ENCODE results near the gene PAWR.
"Not testable (repeated sequence)": the region's sequence is repeated elsewhere in the genome, so short reads cannot be mapped to it uniquely, and the experiment has no call there.

PAWR gene

GRCh38 chr12:79645235-79645630, 45.5 kb downstream of the PAWR start:
- DNase-seq (ENCODE audit: low spot score) = no peak

DNA sequence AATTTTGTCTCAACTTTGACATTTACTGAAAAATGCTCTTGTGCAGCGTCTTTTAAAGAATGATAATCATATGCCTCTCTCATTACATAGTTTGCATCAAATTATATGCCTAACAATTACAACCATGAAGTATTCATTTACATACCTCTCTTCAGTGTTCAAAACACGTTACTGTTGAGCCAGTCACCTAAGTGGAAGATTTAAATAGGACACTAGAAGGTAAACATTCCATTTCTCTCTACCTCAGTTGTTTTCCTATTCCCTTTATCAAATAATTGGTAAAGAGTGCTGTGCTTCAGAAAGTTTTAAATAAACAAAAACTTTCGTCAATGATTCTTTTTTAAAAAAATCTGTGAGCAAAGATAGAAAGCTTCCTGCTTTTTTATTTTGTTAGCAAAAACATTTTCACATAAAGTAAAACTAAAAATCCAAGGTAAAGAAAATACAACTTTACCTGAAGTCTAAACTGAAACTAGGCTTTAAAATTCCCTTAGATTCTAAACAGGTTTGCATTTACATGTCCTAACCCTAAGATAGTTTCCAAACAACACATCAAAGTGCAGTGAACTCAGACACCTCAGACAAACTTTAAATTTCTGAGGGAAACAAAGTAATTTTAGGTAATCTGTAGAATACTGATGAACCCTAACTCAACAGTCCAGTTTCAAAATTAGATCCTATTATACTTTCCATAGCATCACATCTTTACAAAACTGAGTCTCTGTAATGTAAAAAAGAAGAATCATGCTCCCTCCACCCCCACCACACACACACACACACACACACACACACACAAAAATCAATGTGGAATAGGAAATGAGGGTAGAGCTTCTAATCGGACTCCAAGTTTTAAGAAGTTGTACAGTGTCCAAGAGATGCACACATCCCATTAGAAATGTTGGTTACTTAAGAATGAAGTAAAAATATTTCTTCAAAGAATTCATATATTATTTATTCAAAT, 46.2 kb downstream of the PAWR start:
- DNase-seq (ENCODE audit: low spot score) = no peak

DNA sequence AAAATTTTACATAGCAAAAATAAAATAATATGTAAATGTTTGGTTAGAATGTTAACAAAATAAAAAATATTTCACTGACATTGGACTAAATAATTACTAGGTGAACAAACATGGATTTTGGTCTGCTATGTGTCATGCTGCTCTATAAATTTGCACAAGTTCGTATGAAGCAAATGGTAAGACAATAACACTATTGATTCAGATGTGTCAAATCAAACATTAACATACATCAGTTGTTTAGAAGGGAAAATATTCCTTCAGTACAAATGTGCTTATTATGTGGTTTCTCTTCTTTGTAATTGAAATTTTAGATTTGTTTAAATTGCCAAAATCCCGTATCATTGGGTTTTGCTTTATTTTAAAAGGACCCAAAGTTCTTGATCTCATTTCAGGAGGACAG, 46.9 kb downstream of the PAWR start:
- DNase-seq (ENCODE audit: low spot score) = no peak

DNA sequence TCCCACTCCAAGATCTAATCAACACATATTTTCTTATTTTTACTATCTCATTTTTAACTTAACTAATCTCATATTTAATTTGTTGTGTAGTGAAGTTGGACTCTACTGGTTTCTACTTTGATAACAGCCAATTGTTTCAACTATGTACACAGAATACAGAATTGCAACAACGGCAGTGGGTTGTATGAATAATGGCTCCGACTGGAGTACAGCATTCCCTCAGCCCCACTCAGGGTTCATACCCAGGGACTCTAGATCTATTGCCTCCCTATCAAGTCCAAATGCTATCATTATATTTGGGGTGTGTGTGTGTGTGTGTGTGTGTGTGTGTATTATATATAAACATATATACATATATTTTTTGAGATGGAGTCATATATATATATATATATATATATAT, 52.3 kb downstream of the PAWR start:
- DNase-seq (ENCODE audit: low spot score) = no peak

- no peak for DNase-seq (ENCODE audit: low spot score)
Measured at GRCh38 chr12:79637093-79637492, 53.7 kb downstream of the PAWR start.

DNA sequence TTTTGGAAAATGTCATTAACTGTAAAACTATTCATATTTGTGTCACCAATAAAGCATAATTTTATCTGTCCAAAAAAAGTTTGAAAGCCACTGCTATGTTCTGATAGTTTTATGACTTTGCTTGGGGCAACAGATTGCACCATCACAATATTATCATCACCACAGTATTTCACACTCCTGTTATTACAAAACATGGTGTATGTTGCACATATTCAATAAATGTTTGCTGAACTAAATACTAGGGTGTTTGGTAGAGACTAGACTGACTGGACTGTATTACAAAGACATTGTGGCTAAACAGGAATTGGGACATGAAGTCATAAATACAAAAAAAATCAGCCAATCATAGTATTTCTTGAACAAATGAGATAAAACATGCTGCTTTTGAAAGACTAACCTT, 55.1 kb downstream of the PAWR start:
- no peak for DNase-seq (ENCODE audit: low spot score)

DNA sequence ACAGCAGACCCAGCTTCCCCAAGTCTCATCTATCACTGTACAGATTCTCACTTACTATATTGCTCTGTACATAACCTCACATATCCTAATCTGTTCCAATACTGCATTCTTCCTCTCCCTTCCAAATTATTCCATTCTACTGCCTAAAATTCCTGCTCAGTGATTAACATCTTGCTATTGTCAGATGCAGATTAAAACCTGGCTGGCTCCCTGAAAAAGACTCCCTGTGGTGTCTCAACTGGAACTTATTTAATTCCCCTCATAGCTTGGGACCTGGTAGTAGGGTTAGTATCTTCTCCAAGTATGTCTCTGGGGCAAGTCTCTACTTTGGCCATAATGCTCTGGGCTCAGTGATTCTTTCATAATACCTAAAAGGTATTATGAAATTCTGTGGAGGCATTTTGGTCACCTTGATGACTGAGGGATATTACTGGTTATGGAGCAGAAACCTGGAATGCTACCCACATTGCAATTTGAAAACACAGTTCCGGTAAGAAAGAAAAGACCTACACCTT, 55.8 kb downstream of the PAWR start:
- no peak for DNase-seq (ENCODE audit: low spot score)

DNA sequence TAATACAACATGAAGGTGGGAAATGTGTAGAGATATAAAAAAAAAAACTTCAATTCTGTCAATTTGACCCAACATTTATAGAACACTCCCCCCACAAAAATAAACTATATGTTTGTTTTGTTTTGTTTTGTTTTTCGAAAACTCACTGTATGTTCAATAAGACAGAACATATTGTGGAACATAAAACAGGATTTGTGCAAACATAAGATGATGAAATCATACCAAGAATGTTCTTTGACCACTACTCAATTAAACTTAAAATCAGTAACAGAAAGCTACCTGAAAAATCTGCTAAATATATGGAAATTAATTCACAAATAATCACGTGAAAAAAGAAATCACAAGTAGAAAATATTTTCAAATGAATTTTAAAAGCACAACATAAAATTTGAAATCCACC, 61.2 kb downstream of the PAWR start:
- no peak for DNase-seq (ENCODE audit: low spot score)

DNA sequence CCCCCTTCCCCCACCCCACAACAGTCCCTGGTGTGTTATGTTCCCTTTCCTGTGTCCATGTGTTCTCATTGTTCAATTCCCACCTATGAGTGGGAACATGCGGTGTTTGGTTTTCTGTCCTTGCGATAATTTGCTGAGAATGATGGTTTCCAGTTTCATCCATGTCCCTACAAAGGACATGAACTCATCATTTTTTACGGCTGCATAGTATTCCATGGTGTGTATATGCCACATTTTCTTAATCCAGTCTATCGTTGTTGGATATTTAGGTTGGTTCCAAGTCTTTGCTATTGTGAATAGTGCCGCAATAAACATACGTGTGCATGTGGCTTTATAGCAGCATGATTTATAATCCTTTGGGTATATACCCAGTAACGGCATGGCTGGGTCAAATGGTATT, 64.0 kb downstream of the PAWR start:
- not testable (repeated sequence) for DNase-seq (ENCODE audit: low spot score)

- no peak for DNase-seq (ENCODE audit: low spot score)
Measured at GRCh38 chr12:79624378-79624777, 66.4 kb downstream of the PAWR start.

GRCh38 chr12:79619872-79620562, 70.7 kb downstream of the PAWR start:
- DNase-seq (ENCODE audit: low spot score) = no peak

DNA sequence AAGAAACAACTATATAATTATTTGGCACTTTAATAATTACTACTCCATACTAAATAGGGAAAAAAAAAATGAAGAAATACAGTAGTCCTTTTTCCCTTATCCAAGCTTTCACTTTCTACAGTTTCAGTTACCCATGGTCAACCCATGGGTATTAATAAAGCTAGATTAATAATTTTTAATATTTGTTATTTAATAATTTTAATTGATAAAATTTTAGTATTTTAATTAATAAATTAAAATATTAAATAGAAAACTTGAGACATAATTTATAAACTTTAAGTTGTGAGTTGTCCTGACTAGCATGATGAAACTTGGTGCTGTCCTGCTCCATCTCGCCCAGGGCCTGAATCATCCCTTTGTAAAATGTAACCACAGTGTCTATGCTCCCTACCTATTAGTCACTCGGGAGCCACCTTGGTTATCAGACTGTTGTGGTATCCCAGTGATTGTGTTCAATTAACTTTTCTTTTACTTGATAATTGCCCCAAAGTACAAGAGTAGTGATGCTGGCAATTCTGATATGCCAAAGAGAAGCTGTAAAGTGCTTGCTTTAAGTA, 71.8 kb downstream of the PAWR start:
- no peak for DNase-seq (ENCODE audit: low spot score)

- no peak for DNase-seq (ENCODE audit: low spot score)
Measured at GRCh38 chr12:79617696-79618095, 73.1 kb downstream of the PAWR start.

GRCh38 chr12:79615596-79616560, 74.9 kb downstream of the PAWR start:
- no peak for DNase-seq (ENCODE audit: low spot score)

- no peak for DNase-seq (ENCODE audit: low spot score)
Measured at GRCh38 chr12:79614730-79615129, 76.0 kb downstream of the PAWR start.

DNA sequence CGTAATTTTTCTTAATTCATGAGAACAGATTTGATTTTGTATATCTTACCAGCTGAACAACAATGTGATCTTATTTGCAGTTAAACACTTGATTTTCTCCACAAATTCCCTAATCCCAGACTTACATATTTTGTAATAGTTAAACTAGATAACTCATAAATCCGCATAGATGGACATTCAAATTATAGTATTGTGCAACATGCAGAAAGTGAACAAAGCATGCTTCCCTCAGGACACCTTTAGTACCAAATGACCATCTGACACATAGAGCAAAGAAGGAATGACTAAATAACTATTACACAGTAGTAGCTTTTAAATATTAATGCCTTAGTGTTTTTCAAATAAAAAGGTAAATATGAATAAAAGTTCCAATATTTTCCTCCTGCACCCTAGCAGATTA, 88.9 kb downstream of the PAWR start:
- no peak for DNase-seq (ENCODE audit: low spot score)

DNA sequence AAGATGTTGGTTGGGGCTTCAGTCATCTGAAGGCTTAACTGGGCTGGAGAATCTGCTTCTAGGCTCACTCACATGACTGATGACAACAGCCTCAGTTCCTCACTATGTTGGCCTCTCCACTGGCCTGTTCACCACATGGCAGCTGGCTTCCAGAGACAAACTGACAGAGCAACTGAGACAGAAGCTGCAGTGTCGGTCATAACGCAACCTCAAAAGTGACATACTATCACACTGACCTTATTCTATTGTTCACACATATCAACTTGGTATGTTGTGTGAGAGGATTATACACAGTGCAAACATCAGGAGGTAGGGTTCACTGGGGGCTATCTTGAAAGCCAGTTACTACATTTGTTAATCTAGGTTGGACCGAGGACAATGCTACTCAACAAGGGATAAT, 92.9 kb downstream of the PAWR start:
- DNase-seq (ENCODE audit: low spot score) = no peak

DNA sequence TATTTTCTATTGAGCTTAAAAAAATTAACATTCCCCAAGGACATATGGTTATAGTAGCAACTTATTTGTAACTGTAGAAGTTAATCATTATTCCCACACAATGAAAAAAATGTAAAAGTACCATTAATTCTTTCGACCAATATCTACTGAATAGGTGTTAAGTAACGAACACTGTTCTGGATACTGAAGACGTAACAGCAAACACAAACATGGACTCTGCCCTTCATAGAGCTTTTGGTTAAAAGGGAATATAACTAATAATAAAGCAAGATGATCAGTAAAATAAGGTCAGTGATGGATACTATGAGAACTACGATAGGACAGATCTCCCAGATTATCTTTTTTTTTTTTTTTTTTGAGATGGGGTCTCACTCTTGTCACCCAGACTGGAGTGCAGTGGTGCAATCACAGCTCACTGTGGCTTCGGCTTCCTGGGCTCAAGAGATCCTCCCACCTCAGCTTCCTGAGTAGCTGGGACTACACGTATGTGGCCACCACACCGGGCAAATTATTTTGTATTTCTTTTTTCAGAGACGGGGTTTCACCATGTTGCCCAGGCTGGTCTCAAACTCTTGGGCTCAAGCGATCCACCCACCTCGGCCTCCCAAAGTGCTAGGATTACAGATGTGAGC, 93.9 kb downstream of the PAWR start:
- DNase-seq (ENCODE audit: low spot score) = no peak

DNA sequence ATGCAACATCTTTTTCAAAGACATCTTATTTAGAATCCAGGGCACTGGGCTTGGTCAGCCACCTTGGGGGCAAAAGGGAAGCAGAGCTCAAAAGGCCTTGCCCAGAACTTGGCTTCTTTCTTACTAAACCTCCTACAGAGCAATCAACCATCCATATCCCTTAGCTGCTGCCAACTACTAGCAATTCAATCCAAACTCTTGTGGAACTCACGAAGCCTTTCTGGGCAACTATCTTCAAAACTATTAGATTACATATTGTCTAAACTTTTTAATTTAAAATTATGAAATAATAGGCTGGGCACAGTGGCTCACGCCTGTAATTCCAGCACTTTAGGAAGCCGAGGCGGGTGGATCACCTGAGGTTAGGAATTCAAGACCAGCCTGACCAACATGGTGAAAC, 95.5 kb downstream of the PAWR start:
- DNase-seq (ENCODE audit: low spot score) = no peak

DNA sequence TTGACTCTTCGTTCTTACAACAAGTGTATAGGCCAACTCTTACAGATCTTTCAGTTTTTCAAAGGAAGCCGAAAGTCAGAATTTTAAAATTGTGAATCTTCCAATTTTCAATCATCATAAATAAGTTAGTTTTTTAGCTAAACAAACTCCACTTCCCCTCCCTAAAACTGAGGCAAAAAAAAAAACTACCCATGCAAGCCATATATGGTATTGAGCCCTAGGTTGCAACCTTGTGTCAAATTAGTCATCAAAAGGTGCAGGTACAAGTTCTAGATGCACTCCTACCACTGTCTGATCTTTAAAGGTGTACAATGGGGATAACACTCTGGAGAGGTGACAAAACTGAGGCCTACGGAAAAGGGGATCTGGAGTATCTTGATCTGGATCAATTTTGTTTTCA, 97.9 kb downstream of the PAWR start:
- DNase-seq (ENCODE audit: low spot score) = no peak

DNA sequence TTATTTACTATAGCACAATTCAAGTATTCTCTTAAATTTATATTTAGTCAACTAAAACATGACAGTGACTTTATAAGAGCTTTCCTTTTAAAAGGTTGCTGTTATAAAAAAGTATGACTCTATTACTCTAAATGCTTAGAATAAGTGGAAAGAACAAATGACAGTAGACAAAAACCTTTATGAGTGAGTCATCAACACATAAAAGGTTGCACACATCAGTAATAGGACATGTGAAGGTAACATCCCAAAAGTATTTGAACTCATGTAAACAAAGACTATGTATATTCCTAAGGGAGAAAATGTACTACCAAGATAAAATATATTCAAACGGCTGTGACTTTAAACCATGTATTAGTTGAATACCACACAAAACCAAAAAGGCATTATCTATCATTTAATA, 98.8 kb downstream of the PAWR start:
- DNase-seq (ENCODE audit: low spot score) = no peak
